Calu3 (cell line): ENCODE results near the gene TOM1L2. TPM values are rescaled to one million over a fixed set of nuclear protein-coding genes. Genes with fewer than 3 reads are reported as not detected.

Experiments used
- BruUV-seq: library from RNA; stranded (reverse); fragments of 400-500 nt; replicated peaks from 2 replicates; lab custom pipeline; 2021; lab: Mats Ljungman, UMichigan
- CTCF ChIA-PET: fragments of 300-600 bp; sonication (Branson Sonifier 250); formaldehyde crosslinking; loops from one replicate; lab custom pipeline; 2022; ENCODE audit warnings: antibody characterized with exemption; lab: Charles Lee
- DNase-seq: peaks from one replicate; pipeline ENCODE4 v3.0.0; 2022
- H3K27ac Mint-ChIP-seq: one replicate; pipeline ENCODE4 v1.8.0; 2022; ENCODE audit warnings: mixed read lengths; ENCODE audit not compliant: unreplicated experiment
- H3K27me3 Mint-ChIP-seq: one replicate; pipeline ENCODE4 v1.8.0; 2022; ENCODE audit warnings: mixed read lengths; ENCODE audit not compliant: unreplicated experiment
- H3K36me3 Mint-ChIP-seq: one replicate; pipeline ENCODE4 v1.8.0; 2022; ENCODE audit warnings: mild to moderate bottlenecking, moderate library complexity, mixed read lengths; ENCODE audit not compliant: insufficient read depth, unreplicated experiment
- H3K4me1 Mint-ChIP-seq: one replicate; pipeline ENCODE4 v1.8.0; 2022; ENCODE audit warnings: mild to moderate bottlenecking, low read depth, mixed read lengths; ENCODE audit not compliant: unreplicated experiment
- H3K4me3 Mint-ChIP-seq: one replicate; pipeline ENCODE4 v1.8.0; 2022; ENCODE audit warnings: mild to moderate bottlenecking, low read depth, moderate library complexity, mixed read lengths; ENCODE audit not compliant: unreplicated experiment
- H3K9me3 Mint-ChIP-seq: one replicate; pipeline ENCODE4 v1.8.0; 2022; ENCODE audit warnings: low read depth, mixed read lengths; ENCODE audit not compliant: unreplicated experiment
- CTCF ChIP-seq: fragments of 200-600 bp; IDR thresholded peaks from one replicate; pipeline ENCODE4 v1.8.0; 2022; ENCODE audit warnings: antibody characterized with exemption; ENCODE audit not compliant: unreplicated experiment
- intact Hi-C: fragments of 100-400 bp; cut with micrococcal nuclease; formaldehyde crosslinking; loops from one replicate; pipeline ENCODE4 v1.10.0; 2022; ENCODE audit not compliant: unreplicated experiment
- total RNA-seq: library from RNA; stranded (reverse); gene quantifications from 2 replicates; pipeline ENCODE4 v1.2.3, GENCODE V29; 2022

The TOM1L2 gene
- total RNA-seq, 1 experiment from 2014 or later: 20.1 TPM

- DNase-seq: no peak
- H3K36me3 Mint-ChIP-seq: no peaks in the 10 kb centered on the region
- H3K4me1 Mint-ChIP-seq: peaks cover 15% of the 10 kb centered on the region
- no peaks in the 10 kb centered on the region for H3K9me3 Mint-ChIP-seq
- no peak overlapping the region for H3K27ac Mint-ChIP-seq
- no peak for TF ChIP-seq CTCF
- intact Hi-C loops: no loop called here
- H3K27me3 Mint-ChIP-seq: no peaks in the 10 kb centered on the region
- no TSS peak for BruUV-seq
- CTCF ChIA-PET: interaction anchor here (0.6 kb wide), 1 partner anchor 15 kb away, joined by 3 read pairs; no protein-coding TSS in a partner anchor
- no peak overlapping the region for H3K4me3 Mint-ChIP-seq
Measured at GRCh38 chr17:17911001-17911613, 61.1 kb downstream of the TOM1L2 start.

DNA sequence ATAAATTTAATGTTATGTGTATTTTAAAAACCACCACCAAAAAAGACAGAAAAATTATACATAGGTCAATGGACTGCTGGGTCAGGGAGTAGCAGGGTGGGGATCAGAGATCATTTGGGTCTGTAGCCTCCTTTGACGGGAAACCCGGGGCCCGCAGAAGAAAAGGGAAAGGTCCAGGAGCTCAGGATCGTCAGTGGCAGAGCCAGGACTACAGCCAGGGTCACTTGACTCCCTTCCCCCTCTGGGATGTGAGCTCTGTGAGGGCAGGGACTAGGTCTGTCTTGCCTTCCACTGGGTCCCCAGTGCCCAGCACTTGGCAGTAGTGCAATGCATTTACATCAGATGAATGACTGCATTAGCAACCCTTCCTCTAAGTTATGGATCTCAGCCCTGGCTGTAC lies 62.1 kb downstream of the TOM1L2 start:
- no TSS peak for BruUV-seq
- Mint-ChIP-seq H3K36me3 (no peaks in the 10 kb centered on the region), H3K27me3 (no peaks in the 10 kb centered on the region), H3K4me1 (peaks cover 15% of the 10 kb centered on the region), H3K9me3 (no peaks in the 10 kb centered on the region), H3K27ac (no peak overlapping the region), H3K4me3 (no peak overlapping the region)
- no peak for TF ChIP-seq CTCF
- intact Hi-C loops: no loop called here
- CTCF ChIA-PET: no interaction called here
- no peak for DNase-seq

GRCh38 chr17:17909078-17909477 lies 63.1 kb downstream of the TOM1L2 start:
- no TSS peak for BruUV-seq
- no peaks in the 10 kb centered on the region for H3K27me3 Mint-ChIP-seq
- H3K9me3 Mint-ChIP-seq: no peaks in the 10 kb centered on the region
- CTCF ChIA-PET: interaction anchor here (0.5 kb wide), 1 partner anchor 629 kb away, joined by 3 read pairs; no protein-coding TSS in a partner anchor
- no peak overlapping the region for H3K27ac Mint-ChIP-seq
- no peaks in the 10 kb centered on the region for H3K36me3 Mint-ChIP-seq
- DNase-seq: no peak
- H3K4me1 Mint-ChIP-seq: peaks cover 7% of the 10 kb centered on the region
- no peak for TF ChIP-seq CTCF
- H3K4me3 Mint-ChIP-seq: no peak overlapping the region
- intact Hi-C loops: no loop called here

DNA sequence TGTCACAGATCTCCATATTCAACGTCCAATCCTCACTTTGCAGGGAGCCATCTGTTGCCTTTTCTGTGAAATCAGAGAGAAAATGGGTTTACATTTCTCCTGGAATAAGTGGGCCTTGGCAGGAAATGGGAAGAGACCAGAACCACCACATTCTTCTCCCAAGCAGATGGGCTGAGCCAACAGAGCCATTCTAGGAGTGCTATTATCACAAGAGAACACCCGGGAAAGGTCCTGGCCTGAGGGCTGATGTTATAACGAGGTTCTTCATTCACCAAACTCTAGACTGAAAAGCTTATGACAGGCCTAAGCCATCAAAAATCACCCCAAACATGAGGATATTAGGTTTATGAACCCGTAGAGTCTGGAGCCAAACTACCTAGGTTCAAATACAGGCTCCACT lies 64.7 kb downstream of the TOM1L2 start:
- CTCF ChIA-PET: no interaction called here
- TF ChIP-seq CTCF: no peak
- Mint-ChIP-seq H3K36me3 (no peaks in the 10 kb centered on the region), H3K27ac (no peak overlapping the region), H3K4me1 (no peaks in the 10 kb centered on the region), H3K27me3 (no peaks in the 10 kb centered on the region), H3K9me3 (no peaks in the 10 kb centered on the region), H3K4me3 (no peak overlapping the region)
- DNase-seq: no peak
- intact Hi-C loops: no loop called here
- no TSS peak for BruUV-seq
